Activated CD8-positive, alpha-beta memory T cell treated with anti-CD3 and anti-CD28 coated beads, Interleukin-2, amount 50 U/mL, for 1 hour (primary cell): Measurements from ENCODE around the gene KPNA1.
A peak's percentile ranks its signal among the peaks of the same experiment; 100 is the strongest.

Source experiments
- DNase-seq: peaks from one replicate; pipeline ENCODE4 v3.0.0-alpha.2; 2020; ENCODE audit errors: extremely low read depth

Gene KPNA1

DNA sequence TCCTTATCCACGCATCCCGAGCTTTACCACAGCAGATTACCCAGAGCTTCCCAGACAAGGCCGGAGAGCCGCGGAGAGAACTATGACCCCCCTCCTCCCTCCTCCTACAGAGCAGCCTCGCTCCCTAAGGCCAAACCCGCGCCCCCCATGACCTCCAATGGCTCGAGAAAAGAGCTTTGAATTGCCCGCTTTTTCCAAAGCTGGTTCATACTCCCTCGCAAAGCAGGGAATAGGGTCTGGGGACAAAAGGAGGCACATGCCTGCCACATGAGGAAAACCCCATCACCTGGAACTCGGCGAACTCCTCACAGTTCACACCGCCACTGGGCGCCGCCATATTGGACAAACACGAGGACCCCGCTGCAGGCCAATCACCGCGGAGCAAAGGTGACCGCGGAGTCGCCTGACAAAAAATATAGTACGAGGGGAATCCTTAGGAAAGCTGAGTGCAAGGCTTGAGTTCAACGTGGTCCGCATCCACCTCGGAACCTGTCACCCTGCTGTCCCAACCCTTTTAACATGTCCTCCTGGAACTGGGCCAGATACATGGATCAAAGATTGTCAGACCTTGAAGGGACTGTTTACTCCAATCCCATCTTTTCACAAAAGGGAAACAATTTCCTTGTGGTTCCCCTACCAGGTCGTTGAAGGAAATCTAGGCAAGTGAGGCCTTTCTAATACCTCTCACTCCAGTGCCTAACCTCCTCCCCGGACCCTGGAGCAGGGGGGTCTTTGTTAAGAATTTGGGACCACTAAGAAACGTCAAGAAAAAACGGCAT, 131.7 kb downstream of the KPNA1 start, which contains the start of gene MIX23:
MIX23 (minus strand) TSS at position 344 of the 779 bp plus-strand sequence; CDS start at position 337, 7 bp downstream.
- peak; percentile 64 for DNase-seq

GRCh38 chr3:122377975-122378374, 136.8 kb downstream of the KPNA1 start:
- DNase-seq: no peak

DNA sequence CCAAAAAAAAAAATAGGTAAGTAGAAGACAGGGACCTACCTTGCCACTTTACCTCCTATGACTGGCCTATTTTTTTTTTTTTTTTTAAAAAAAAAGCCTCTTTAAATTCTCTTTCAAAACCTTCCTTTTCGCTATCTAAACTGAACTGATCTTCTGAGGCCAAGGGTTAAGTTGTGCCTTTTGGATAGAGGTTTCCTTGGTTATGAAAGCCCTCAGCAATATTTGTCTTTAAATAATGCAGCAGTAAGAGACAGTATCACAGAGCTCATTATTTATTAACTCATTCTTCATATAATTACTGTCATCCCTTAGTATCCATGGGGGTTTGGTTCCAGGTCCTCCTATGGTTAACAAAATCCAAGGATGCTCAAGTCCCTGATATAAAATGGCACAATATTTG, 140.7 kb downstream of the KPNA1 start:
- no peak for DNase-seq
